ENCODE data around the gene RYR2. TPM values are rescaled to one million over a fixed set of nuclear protein-coding genes. Genes with fewer than 3 reads are reported as not detected.

The RYR2 gene
- total and polyA plus RNA-seq, 2 experiments from 2014 or later: 0.50 to 0.95 TPM

DNA sequence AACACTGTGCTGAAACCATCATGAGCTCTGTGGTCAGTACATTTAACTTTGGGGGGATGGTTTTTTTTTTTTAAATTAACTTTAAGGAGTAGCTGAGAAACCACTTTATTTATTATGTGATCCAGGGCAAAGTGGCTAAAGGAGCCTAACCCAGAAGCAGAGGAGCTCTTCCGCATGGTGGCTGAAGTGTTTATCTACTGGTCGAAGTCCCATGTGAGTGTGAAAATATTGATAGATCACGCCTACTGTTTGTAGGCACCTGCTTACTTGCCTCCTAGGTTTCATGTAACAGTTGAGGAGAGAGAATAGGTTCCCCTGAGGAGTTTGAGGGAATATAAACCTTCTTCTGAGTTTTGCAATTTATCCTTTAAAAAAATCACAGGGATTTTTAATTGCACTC is 667.4 kb downstream of the RYR2 start:
- Histone ChIP-seq H3K27me3 (no peaks in the 10 kb centered on the region), H3K36me3 (replicated peaks; ENCODE audit: insufficient read depth, low read depth) (no peaks in the 10 kb centered on the region), H3K27ac (no peak overlapping the region), H3K4me3 (no peak overlapping the region), H3K79me2 (no peaks in the 10 kb centered on the region), H3K9me2 (replicated peaks; ENCODE audit: insufficient read depth) (no peaks in the 10 kb centered on the region), H3K9me3 (ENCODE audit: low read depth) (no peaks in the 10 kb centered on the region), H3K4me1 (ENCODE audit: insufficient read depth) (no peaks in the 10 kb centered on the region), H4K20me1 (ENCODE audit: insufficient read depth, poor library complexity, severe bottlenecking) (no peaks in the 10 kb centered on the region), H3K4me2 (no peak overlapping the region), H2AFZ (no peak overlapping the region)
- TF ChIP-seq EZH2phosphoT487 (IDR thresholded peaks at IDR 0.05; ENCODE audit: low read depth, severe bottlenecking, unreplicated experiment): no peak
- TF ChIP-seq EZH2 (IDR thresholded peaks at IDR 0.05; ENCODE audit: borderline replicate concordance): no peak
- TF ChIP-seq, protein P1, sequence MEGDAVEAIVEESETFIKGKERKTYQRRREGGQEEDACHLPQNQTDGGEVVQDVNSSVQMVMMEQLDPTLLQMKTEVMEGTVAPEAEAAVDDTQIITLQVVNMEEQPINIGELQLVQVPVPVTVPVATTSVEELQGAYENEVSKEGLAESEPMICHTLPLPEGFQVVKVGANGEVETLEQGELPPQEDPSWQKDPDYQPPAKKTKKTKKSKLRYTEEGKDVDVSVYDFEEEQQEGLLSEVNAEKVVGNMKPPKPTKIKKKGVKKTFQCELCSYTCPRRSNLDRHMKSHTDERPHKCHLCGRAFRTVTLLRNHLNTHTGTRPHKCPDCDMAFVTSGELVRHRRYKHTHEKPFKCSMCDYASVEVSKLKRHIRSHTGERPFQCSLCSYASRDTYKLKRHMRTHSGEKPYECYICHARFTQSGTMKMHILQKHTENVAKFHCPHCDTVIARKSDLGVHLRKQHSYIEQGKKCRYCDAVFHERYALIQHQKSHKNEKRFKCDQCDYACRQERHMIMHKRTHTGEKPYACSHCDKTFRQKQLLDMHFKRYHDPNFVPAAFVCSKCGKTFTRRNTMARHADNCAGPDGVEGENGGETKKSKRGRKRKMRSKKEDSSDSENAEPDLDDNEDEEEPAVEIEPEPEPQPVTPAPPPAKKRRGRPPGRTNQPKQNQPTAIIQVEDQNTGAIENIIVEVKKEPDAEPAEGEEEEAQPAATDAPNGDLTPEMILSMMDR (IDR thresholded peaks at IDR 0.05; ENCODE audit: poor library complexity): no peak
- peak; percentile 16 for DNase-seq (ENCODE audit: low spot score)
- 72% methylated on average over 3 of the region's 3 CpGs for WGBS (ENCODE audit: low lambda C conversion rate, missing lambda C conversion rate)

DNA sequence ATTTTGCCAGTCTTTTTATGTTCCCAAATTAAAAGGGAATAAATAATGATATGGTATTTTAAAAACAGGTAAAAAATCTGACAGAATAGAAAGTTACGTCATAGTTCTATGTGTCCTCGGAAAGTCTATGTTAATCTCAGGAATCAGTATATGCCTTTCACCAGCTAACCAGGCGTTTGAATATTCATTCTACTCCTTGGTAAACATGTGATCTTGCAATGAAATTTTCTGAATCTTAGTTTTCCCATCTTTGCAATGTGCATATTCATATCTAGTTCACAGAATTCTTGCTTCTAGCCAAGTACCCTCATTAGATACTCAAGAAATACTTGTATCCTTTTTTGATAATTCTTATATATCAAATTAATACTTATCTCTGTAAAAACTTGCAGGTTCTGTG is 669.3 kb downstream of the RYR2 start:
- Histone ChIP-seq H3K4me1 (ENCODE audit: insufficient read depth) (no peaks in the 10 kb centered on the region), H3K27me3 (no peaks in the 10 kb centered on the region), H3K27ac (no peak overlapping the region), H2AFZ (no peak overlapping the region), H3K4me2 (no peak overlapping the region), H3K9me2 (replicated peaks; ENCODE audit: insufficient read depth) (no peaks in the 10 kb centered on the region), H3K9me3 (ENCODE audit: low read depth) (no peaks in the 10 kb centered on the region), H3K79me2 (no peaks in the 10 kb centered on the region), H3K36me3 (replicated peaks; ENCODE audit: insufficient read depth, low read depth) (no peaks in the 10 kb centered on the region), H3K4me3 (no peak overlapping the region), H4K20me1 (ENCODE audit: insufficient read depth, poor library complexity, severe bottlenecking) (no peaks in the 10 kb centered on the region)
- no peak for TF ChIP-seq EZH2phosphoT487 (IDR thresholded peaks at IDR 0.05; ENCODE audit: low read depth, severe bottlenecking, unreplicated experiment)
- TF ChIP-seq, protein P1 (IDR thresholded peaks at IDR 0.05; ENCODE audit: poor library complexity): no peak
- no peak for TF ChIP-seq EZH2 (IDR thresholded peaks at IDR 0.05; ENCODE audit: borderline replicate concordance)
- DNase-seq (ENCODE audit: low spot score): no peak
- WGBS (ENCODE audit: low lambda C conversion rate, missing lambda C conversion rate): 84% methylated on average over 3 of the region's 3 CpGs

DNA sequence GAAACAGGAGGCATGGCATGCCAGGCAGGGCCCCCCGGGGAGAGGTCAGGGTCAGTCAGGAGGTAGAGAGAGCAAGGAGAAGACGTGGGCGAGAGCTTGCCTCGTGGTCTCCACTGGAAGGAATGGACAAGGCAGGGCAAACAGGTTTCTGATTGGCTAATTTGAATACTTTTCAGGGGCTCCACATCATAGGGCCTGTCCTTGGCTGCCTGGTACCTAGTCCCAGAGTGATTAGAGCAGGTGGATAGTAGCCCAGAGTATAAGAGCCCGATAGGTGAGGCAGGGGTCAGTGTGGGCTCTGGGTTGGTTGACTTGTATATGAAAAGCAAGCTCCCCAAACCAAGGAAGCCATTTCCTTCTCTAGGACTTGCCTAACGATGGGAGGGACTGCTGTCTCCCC is 670.1 kb downstream of the RYR2 start:
- Histone ChIP-seq H4K20me1 (ENCODE audit: insufficient read depth, poor library complexity, severe bottlenecking) (no peaks in the 10 kb centered on the region), H3K9me2 (replicated peaks; ENCODE audit: insufficient read depth) (no peaks in the 10 kb centered on the region), H3K27me3 (no peaks in the 10 kb centered on the region), H3K4me3 (no peak overlapping the region), H3K79me2 (no peaks in the 10 kb centered on the region), H3K4me1 (ENCODE audit: insufficient read depth) (no peaks in the 10 kb centered on the region), H3K4me2 (no peak overlapping the region), H3K9me3 (ENCODE audit: low read depth) (no peaks in the 10 kb centered on the region), H2AFZ (no peak overlapping the region), H3K27ac (no peak overlapping the region), H3K36me3 (replicated peaks; ENCODE audit: insufficient read depth, low read depth) (no peaks in the 10 kb centered on the region)
- TF ChIP-seq EZH2 (IDR thresholded peaks at IDR 0.05; ENCODE audit: borderline replicate concordance): no peak
- TF ChIP-seq EZH2phosphoT487 (IDR thresholded peaks at IDR 0.05; ENCODE audit: low read depth, severe bottlenecking, unreplicated experiment): no peak
- TF ChIP-seq, protein P1 (IDR thresholded peaks at IDR 0.05; ENCODE audit: poor library complexity): no peak
- WGBS (ENCODE audit: low lambda C conversion rate, missing lambda C conversion rate): 73% methylated on average over 6 of the region's 6 CpGs
- no peak for DNase-seq (ENCODE audit: low spot score)

All from hepatocyte (in vitro differentiated cells).